Lower leg skin (tissue), 3 donors: ENCODE measurements around the gene POU2AF1.

Experiments
- POLR2A ChIP-seq, 2 donors: fragments of 450-650 bp; IDR thresholded peaks; one replicate each; pipeline ENCODE4 v1.6.1; 2016 to 2017; ENCODE audit warnings: antibody characterized with exemption in 2 of 2, mild to moderate bottlenecking in 1 of 2, moderate library complexity in 1 of 2
- TF ChIP-seq, protein P1 (sequence below), 3 donors: fragments of 450-650 bp; IDR thresholded peaks; one replicate each; pipeline ENCODE4 v1.5.1; 2016; ENCODE audit warnings: antibody characterized with exemption in 3 of 3, mild to moderate bottlenecking in 3 of 3, moderate library complexity in 2 of 3

DNA sequence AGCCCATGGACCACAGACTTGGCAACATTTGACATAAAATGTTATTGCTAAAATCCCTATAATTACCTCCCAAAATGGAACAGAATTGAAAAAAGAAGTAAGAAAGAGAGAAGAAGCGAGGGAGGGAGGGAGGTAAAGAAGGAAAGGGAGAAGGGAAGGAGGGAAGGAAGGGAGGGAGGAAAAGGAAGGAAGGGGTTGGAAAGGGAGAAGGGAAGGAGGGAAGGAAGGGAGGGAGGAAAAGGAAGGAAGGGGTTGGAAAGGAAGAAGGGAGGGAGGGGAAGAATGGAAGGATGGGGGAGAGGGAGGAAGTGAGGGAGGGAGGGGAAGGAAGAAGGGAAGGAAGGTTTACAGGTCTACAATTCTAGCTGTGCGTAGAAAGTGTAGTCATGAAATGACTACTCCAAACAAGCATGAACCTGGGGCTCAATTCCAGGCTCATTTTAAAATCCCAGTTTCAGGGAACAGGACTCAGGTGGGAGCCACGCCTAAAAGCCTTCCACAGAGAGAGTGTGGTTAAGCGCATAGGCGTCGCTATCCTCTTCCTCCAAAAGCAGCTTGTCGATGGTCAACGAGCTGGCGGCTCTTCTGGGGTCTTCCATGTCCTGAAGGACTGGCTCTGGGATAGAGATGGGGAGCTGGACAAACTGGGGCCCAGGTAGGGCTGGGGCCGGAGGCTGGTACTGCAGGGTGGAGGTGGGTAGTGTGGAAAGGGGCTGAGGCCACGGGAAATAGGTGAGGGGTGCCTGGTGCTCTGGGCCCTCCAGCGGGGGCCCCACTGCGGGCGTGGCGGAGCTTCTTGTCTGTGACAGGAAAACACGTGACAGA, 25.1 kb downstream of the POU2AF1 start:
- TF ChIP-seq POLR2A (IDR thresholded peaks at IDR 0.05): no peak
- TF ChIP-seq, protein P1, sequence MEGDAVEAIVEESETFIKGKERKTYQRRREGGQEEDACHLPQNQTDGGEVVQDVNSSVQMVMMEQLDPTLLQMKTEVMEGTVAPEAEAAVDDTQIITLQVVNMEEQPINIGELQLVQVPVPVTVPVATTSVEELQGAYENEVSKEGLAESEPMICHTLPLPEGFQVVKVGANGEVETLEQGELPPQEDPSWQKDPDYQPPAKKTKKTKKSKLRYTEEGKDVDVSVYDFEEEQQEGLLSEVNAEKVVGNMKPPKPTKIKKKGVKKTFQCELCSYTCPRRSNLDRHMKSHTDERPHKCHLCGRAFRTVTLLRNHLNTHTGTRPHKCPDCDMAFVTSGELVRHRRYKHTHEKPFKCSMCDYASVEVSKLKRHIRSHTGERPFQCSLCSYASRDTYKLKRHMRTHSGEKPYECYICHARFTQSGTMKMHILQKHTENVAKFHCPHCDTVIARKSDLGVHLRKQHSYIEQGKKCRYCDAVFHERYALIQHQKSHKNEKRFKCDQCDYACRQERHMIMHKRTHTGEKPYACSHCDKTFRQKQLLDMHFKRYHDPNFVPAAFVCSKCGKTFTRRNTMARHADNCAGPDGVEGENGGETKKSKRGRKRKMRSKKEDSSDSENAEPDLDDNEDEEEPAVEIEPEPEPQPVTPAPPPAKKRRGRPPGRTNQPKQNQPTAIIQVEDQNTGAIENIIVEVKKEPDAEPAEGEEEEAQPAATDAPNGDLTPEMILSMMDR (IDR thresholded peaks at IDR 0.05): no peak
